Stimulated activated CD4-positive, alpha-beta T cell treated with anti-CD3 and anti-CD28 coated beads, Interleukin-4, amount 100 ng/mL, for 24 hours (primary cell): Measurements from ENCODE around the gene KCNIP4.

Source experiments
- DNase-seq: peaks from one replicate; pipeline ENCODE4 v3.0.0-alpha.2; 2020

KCNIP4 gene

DNA sequence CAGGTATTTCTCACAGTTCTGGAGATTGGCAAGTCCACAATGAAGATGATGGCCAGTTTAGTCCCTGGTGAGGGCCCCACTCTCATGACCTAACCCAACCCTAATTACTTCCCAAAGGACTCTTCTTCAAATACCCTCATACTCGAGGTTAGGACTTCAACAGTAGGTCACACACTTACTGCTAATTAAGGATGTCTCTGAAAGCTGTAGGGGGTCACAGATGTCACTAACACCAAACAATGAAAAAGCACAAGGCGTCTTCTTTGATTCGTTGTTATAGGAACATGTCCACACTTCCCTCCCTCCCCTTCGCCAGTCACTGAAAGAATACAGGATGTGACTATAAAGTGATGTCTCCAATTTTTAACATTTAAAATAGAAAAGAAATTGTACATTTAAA, 938.6 kb downstream of the KCNIP4 start:
- no peak for DNase-seq

DNA sequence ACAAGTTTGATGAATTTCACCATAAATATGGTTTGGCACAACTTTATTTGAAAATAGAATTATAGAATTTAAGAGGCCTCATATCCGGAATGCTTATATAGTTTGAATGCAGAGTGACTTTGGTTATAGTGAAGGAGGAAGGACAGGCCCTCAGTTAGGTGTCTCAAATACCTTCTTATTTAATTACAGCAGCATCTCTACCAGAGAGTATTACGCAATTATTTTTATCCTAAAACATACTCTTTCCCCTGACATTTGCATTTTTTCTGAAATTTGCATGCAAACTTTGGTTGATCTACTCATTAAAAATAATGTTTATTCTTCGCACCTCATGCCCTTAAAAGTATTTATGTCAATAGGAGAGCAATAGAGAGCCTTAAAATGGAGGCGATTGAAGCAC, 942.9 kb downstream of the KCNIP4 start:
- no peak for DNase-seq

DNA sequence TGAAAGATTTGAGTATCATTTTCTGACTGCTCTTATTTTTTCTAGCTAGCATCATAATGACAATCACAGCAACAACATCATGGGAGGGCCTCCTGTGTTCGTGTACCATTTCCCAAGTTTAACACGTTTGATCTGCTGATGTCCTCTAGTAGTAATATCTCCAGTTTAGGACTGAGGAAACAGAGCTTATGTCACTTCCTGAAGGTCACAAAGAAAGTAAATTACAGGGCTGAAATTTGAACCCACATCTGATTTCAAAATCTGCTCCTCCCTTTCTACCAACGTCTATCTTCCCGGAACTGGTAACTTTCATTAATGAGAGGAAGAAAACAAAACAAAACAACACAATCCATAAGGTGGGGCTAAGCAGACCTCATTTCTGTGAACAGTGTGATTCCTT, 945.6 kb downstream of the KCNIP4 start:
- no peak for DNase-seq

DNA sequence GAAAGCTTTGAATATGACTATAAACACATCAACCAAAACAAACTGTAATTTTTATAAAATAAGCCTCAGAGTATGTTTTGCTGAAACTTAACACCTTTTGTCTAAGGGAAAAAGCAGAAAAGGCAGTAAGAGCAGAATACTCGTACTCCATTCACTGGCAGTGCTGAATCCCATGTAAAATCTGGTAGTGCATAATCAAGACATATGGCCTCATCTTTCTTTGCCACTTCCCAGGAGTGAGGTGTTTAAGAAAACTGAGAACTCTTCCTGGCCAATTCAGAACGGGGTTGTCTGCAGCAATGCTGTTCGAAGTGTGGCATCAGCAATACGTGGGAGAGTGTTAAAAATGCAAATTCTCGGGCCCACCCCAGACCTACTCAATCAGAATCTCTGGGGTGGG, 946.3 kb downstream of the KCNIP4 start:
- DNase-seq = no peak

DNA sequence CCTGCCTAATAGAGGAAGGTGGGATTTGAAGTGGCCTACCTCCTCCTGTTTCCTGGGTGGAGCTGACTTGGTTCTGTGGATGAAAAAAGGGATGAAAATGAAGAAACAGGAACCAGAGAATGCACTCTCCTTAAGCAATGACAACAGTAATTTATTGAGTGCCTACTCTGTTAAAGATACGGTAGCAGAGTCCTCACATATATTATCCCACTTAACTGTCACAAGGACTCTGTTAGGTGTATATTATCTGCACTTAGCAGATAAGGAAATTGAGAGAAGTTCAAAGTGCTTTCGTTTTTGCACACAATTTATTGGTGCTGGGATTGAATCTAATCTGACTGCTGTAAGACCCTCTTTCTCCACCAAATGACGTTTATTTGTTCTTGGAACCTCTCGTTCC, 947.1 kb downstream of the KCNIP4 start:
- no peak for DNase-seq

DNA sequence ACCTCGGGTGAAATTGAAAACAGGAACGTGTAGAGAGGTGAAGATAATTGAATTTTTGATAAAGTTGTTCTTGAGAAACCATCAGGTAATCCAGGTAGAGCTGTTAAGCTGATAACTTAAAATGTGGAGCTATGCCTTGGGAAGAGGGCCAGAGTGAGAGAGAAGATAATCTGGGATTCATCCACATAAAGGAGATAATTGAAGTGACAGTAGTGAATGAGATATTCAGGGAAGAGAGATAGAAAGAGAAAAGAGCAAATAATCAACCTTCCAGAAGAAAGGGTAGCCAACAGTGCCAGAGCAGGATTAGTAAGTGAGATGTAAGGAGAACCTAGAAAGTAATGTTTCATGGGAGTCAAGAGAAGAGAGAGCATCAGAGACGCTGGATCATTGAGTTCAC, 950.7 kb downstream of the KCNIP4 start:
- DNase-seq = no peak

DNA sequence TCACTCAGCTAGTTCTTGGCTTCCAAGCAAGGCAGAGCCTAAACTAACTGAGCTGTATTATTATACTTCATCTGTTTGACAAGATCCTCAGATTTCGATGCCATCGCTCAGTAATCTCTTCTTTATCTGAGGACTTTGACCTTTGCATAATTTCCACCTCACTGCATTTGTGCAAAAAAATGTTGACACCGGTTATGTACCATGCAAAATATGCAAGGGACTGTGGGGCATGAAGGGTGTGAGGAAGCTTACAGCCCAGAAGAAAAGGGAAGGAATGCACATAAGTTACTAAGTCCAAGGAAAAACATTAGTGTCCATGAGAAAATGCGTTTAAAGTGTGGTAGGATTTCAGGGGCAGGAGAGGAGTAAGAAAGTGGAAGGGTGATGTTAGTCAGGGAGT, 953.0 kb downstream of the KCNIP4 start:
- DNase-seq = no peak

DNA sequence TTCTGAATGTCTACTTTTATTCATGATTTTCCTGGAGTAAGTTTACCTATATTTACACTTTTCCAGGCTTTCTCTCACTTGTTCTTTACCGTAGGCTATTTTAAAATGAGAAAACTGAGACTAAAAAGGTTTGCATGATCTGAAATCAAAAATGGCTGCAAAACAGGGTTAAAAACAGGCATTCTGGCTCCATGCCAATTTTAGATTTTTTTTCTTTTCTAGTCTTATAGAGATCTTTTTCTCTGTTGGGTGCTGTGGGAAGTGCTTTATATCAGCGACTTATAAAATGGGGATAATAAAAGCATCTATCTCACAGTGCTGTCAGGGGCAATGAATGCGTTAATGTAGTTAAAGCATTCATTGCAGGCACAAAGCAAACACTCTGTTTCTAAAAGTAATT, 953.6 kb downstream of the KCNIP4 start:
- no peak for DNase-seq

DNA sequence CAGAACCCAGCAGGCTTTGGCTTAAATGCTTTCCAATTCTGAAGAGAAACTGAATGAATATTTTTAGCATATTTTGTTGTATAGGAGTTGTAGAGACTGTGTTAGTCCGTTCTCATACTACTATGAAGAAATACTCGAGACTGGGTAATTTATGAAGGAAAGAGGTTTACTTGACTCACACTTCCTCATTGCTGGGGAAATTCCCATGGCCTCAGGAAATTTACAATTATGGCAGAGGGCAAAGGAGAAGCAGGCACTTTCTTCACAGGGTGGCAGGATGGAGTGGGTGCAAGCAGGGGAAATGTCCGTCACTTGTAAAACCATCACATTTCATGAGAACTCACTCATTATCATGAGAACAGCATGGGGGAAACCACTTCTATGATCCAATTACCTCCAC, 956.6 kb downstream of the KCNIP4 start:
- DNase-seq = no peak

DNA sequence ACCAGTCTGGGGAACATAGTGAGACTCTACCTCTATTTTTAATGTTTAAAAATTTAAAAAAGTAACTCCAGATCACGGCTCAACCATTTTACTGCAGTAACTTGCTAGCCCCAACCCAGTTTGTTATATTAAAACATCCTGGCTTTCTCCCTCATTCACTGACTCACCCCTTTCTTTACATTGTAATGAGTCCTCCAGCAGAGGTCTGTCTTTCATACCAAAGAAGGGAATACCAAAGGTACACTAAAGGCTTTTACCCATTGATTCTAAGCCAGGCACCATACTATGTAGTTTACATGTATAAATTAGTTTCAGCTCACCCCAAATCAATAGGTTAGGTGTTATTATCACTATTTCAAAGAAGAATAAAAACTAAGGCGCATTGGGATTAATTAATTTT, 961.4 kb downstream of the KCNIP4 start:
- DNase-seq = no peak

DNA sequence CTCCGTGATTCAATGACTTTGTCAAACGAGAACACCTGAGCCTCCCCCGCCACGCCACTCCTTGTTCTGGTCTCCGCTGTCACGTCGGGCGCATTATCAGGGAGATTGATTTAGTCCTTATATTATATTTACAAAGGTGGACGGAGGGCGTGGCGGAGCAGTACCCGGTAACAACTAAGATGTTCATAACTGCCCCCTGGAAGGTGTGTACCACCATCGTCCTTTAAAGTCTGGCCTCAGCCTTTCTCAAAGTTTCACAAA, 964.1 kb downstream of the KCNIP4 start:
- no peak for DNase-seq

DNA sequence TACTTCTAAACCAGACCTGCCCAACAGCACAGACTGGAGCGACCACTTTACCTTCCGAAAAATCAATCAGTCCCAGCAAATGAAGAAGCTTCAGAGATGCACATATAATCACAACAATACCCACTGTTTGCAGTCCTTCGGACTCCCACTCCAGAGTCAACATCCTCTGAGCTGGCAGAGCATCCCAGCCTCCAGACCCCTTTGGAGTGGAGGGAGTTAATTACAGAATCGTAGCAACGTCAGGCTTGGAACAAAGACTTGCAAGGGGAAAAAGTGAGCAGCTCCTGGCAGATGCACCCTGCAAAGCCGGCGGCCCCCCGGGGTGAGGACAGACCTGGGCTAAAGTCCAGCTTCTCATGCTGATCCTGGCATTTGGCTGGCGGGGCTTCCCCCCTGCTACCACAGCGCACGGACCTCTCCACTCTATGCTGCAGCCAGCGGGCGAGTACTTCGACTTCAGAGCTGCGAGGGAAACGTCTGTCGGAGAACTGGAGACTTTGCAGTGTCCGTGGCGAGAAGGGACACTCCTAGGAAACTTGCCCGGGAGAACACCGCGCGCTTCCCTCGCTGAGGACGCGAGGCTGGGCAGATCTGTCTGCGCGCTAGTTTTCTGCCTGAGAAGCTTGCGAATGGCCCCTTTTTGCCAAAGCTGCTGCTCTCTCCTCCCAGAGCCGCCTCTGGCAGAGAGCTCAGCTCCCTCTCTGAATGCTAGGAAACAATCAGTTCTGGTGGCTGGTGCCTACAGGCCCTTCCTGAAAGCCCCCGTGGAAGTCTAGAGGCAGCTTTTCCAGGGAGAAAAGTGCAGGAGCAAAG, 964.6 kb downstream of the KCNIP4 start:
- no peak for DNase-seq

DNA sequence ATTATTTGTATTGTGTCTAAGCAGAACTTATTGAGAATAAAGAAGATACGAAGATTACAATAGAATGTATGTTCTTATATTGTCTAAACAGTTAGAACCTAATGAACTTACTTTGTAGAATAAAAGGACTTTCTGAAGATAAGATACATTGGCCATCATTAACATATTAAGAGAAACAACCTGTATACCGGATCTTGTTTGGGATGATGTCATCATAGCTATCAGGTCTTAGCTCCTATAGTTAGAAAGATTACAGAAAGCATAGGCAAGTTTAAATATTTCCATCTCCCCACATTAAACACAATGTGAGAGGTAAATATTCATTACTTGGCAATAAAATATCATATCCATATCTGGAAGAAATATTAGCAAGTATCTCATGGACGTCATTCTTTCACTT, 966.0 kb downstream of the KCNIP4 start:
- DNase-seq = no peak

DNA sequence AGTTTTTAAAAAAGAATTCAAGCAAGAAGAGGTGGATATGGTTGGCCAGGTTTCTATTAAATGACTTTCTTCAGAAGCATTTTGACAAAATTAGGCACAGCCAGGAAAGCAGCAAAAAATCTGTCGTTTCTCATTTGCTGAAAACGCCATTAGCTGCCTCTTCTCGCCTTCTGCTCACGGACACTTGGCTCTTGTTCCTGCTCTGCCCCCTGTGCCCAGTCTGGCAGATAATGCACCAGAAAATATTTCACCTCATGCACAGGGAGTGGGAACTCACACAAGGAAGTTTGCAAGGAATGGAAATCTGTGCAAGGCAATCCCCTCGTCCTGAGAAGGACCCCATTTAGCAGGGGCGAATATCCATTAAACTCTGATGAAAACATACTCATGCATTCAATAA, 988.3 kb downstream of the KCNIP4 start:
- no peak for DNase-seq

DNA sequence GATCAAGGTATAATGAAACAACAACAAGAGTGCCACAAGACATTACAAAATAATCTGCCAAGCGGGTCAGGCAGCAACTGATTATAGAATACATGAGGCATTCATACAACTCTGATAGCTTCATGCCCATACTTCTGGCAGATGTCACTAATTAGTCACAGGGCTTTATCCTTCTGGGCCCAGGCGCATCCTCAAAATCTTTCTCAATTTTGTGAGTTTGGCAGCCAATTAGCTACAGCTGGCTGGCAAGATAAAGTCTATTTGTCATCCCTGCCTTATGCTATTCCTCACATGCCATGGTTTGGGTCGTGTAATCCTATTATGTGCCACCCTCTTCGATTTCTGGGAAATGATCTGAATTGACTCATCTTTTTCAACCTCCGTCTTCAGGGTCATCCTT, 994.0 kb downstream of the KCNIP4 start:
- DNase-seq = no peak

DNA sequence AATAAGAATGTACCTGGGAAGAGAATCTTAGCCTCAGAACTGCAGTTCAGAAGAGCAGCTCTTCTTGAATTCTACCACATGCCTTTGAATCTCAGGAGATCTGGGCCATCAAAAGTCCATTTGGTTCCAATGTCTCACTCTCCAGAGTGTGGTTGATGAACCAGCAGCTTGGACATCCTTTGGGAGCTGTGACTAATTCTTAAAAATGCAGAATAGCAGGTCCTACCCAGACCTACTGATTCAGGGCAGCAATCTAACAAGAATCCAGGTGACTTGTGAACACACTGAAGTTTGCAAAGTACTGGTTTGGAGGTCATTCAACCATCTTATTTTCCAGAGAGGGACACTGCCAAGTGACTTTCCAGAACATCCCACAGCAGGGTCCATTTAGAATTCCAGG, 1003.6 kb downstream of the KCNIP4 start:
- DNase-seq = no peak

DNA sequence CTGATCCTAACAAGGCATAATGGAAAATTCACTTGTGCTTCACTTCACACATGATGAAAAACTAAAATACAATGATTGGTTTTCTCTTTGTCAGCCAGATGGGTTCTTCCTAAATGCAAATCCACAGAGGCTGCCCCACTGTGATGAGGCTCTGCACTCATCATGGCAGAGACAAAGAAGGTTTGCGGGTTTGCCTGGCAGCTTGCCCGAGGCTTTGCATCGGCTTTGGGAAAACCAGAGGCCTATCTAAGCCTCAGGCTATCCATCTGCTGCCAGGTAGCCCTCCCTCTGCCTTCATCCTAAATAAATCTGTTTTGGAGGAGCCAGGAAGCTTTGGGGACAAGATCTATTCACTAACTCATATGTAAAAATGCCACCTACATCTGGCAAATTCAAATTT, 1004.1 kb downstream of the KCNIP4 start:
- DNase-seq = no peak

DNA sequence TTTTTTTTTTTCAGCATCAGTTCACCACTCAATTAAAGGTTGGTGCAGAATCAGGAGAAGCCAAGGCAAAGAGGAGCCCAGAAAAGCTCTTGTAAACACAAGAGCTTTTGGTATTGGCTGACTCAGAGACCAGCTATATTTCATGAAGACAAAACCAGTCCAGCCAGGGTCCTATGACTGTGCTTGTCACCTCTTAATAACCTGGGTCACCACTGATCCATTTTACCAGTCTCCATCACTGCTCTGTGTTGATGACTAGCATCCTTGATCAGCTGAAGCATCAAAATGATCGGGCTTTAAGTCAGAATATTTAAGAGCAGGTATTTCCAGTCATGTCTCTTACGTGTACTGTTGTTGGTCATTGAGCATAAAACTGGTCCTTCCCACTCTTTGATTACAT, 1010.4 kb downstream of the KCNIP4 start:
- DNase-seq = no peak

DNA sequence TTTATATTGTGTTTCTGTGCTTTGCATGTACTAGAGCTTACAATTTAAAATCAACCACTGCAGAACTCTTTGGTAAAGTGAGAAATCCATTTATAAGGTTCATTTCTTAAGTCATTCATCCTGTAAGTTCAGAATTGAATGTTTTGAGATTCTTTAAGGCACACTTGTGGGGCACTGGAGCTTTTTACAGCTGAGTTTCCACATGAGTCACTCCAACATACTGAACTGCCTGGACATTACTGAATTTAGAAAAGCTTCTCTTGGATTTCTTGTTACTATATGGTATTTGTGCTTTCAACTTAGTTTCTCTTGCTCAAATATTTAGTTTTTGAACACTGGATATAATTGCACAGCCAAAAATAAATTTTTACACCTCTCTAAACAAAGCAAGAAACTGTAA, 1022.0 kb downstream of the KCNIP4 start:
- no peak for DNase-seq

DNA sequence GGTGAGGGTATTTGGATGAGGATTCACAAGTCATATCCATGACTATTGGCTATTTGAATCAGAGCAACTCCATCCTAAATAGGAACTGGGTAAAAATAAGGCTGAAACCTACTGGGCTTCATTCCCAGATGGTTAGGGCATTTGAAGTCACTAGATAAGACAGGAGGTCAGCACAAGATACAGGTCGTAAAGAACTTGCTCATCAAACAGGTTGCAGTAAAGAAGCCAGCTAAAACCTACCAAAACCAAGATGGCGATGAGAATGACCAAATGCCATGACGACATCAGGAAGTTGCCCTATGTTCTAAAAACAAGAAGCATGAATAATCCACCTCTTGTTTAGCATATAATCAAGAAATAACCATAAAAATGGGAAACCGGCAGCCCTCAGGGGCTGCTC, 1023.4 kb downstream of the KCNIP4 start:
- DNase-seq = no peak

DNA sequence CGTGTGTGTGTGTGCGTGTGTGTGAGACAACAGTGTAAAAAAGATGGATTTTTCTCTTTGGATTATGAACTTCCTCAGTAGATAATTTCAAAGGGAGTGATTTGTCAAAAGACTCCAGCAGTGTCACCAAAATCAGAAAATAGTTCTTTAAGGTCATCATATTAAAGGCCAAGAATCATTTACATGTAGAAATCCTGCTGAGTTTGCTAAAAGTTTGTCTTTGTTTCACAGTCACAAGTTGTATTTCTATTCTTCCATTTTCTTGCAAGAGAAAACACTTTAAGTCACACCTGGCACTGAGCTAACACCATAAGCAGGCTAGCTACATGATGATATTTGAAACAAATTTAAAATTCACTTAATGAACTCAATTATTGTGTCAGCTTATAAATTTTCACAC, 1025.6 kb downstream of the KCNIP4 start:
- no peak for DNase-seq

DNA sequence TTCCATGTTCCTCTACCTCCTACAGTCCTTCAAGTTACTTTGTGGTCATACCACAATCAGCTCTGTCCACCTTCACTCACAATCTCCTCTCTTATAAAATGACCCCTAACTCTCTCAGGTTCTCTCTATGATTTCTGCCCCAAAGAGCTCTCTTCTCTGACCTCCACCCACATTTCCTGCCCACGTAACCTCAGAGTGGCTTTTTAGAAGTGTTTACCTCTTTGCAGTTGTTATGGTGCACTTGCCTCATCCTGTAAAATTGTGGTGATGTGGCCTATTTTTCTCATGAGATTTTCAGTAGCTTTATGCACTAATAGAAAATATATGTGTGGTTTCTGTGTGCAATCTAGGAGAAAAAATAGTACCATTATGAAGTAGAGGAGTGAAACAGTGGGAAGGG, 1032.5 kb downstream of the KCNIP4 start:
- DNase-seq = peak; percentile 4

DNA sequence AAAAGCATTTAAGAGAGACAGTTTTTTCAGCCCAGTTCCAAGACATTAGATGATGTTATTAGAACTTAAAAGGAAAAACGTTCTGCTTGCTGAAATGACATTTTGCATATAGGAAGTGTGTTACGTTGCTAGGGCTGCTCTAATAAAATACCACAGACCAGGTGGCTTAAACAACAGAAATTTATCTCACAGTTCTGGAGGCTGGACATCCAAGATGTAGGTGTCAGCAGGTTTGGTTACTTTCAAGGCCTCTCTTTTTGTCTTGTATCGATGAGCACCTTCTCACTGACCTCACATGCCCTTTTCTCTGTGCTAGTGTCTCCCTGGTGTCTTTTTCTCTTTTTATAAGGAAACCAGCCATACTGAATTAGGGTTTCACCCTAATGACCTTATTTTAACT, 1043.6 kb downstream of the KCNIP4 start:
- no peak for DNase-seq

DNA sequence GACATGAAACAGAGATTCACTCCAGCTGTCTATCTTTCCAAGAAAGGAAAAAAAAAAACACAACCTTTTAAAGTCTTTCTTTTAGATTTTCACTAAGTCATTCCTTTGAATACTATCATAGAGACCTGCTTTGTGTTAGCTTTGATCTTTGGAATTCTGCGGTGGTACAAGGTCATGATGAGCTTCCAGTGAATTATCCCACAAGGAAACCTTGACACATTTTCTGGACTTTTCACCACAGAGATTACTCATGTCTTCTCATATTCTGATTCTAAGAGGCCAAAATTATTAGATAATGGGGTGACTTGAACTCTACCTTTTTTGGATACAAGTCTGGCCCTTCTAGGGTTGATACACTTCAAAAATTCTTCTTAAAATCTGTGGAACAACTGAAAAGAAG, 1046.7 kb downstream of the KCNIP4 start:
- DNase-seq = no peak

DNA sequence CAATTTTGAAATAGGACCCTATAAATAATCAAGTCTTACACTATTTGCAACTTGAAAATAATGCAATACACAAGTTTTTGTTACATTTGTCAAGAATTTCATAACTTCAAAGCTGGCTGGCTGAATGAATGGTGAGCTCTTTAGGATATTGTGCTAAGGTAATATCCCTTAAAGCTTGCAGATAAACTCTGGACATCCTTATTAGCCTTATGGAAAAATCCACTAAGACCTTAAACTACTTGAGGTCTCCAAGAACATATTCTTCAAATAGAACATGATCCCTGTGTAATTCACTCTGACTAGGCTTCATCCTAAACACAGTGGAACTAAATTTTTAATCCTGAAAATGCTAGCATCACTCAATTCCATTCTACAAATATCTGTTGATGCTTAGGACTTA, 1049.0 kb downstream of the KCNIP4 start:
- DNase-seq = no peak

DNA sequence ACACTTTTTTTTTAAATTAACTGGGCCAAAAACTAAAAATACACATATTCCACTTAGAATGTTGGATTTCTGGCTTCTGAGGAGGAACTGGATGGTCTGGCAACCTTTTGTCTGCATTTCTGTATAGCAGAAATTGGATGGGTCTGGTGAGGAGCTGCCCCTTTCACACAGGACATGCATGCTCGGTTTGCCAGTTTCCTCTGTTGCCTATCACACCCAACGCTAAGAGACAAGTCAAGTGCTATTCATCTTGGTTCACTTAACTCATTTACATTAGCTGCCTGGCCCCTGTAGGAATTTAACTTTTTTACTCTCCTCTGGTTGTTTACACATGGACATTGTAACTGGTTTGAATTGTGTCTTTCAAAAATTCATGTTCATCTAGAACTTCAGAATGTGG, 1052.6 kb downstream of the KCNIP4 start:
- DNase-seq = no peak
